K562 (cell line): ENCODE data around the gene POLDIP3. TPM values are rescaled to one million over a fixed set of nuclear protein-coding genes. Genes with fewer than 3 reads are reported as not detected.

Experiments
- ATAC-seq: fragments of 200-7000 bp; cut with Tn5 transposase; 3 replicates; pipeline ENCODE4 v1.9.1; 2020; ENCODE audit warnings: moderate library complexity
- BruUV-seq: library from RNA; stranded (reverse); fragments of 400-500 nt; replicated peaks from 2 replicates; lab custom pipeline; 2021; lab: Mats Ljungman, UMichigan
- CTCF ChIA-PET: fragments of 300-600 bp; formaldehyde crosslinking; extraction: SDS; loops from one replicate; lab custom pipeline; 2021; ENCODE audit warnings: low intra/inter-chr PET ratio; lab: Yijun Ruan, JAX
- POLR2A ChIA-PET: fragments of 300-600, 350-650 bp; sonication (Branson Sonifier 250); formaldehyde crosslinking; extraction: SDS; loops from one replicate; lab custom pipeline; 2021; ENCODE audit warnings: antibody characterized with exemption, inconsistent platforms; lab: Yijun Ruan, JAX
- DNase-seq, 4 experiments: peaks; one replicate each; pipeline versions ENCODE4 v3.0.0 to v3.0.0-alpha.2; 2011 to 2018; ENCODE audit warnings: low spot score in 3 of 4, mixed read lengths in 3 of 4; ENCODE audit errors: extremely low read depth in 1 of 4
- FAIRE-seq: peaks from 2 replicates; lab custom pipeline; 2011; peaks lifted over from hg19 to GRCh38; lab: Jason Lieb, UNC
- H2AFZ ChIP-seq: 2 replicates; pipeline ENCODE4 v1.6.0; 2011; ENCODE audit warnings: low read depth, low read length, control low read depth, inconsistent platforms
- H3K27ac ChIP-seq: fragments of 200-600 bp; 3 replicates; pipeline ENCODE4 v1.8.0; 2011; ENCODE audit warnings: low read depth, mild to moderate bottlenecking, control low read depth, inconsistent platforms, low read length, moderate library complexity, mixed read lengths; ENCODE audit errors: extremely low read depth
- H3K27me3 ChIP-seq, 2 experiments: fragments of 300-600 bp in 1 of 2; 2 replicates in 1 of 2; 3 replicates in 1 of 2; pipeline versions ENCODE4 v1.6.0 to v1.8.0; 2011; ENCODE audit warnings: inconsistent platforms in 2 of 2, low read length in 2 of 2, mild to moderate bottlenecking in 1 of 2, mixed read lengths in 1 of 2, moderate library complexity in 1 of 2; ENCODE audit not compliant: control insufficient read depth in 2 of 2, insufficient read depth in 2 of 2
- H3K36me3 ChIP-seq: fragments of 300-600 bp; 3 replicates; pipeline ENCODE4 v1.8.0; 2011; ENCODE audit warnings: mild to moderate bottlenecking, low read length, inconsistent platforms; ENCODE audit not compliant: control insufficient read depth, insufficient read depth
- H3K4me1 ChIP-seq, 2 experiments: fragments of 200-600 bp in 1 of 2; replicated peaks in 1 of 2; 2 replicates in 1 of 2; 3 replicates in 1 of 2; pipeline versions ENCODE4 v1.5.1 to v1.8.0; 2011; ENCODE audit warnings: inconsistent platforms in 2 of 2, low read length in 2 of 2, mild to moderate bottlenecking in 1 of 2, mixed read lengths in 1 of 2, moderate library complexity in 1 of 2; ENCODE audit not compliant: control insufficient read depth in 2 of 2, insufficient read depth in 2 of 2
- H3K4me2 ChIP-seq: 2 replicates; pipeline ENCODE4 v1.6.1; 2011; ENCODE audit warnings: low read length, control low read depth, inconsistent platforms, mixed read lengths; ENCODE audit not compliant: insufficient read depth
- H3K4me3 ChIP-seq: fragments of 200-600 bp; sonication (generic), shearing (Covaris generic); 2 replicates; pipeline ENCODE4 v1.5.1; 2016; ENCODE audit warnings: control low read depth, inconsistent platforms
- H3K79me2 ChIP-seq: fragments of 200-600 bp; 3 replicates; pipeline ENCODE4 v1.8.0; 2011; ENCODE audit warnings: low read length, inconsistent platforms; ENCODE audit not compliant: control insufficient read depth, insufficient read depth
- H3K9ac ChIP-seq, 2 experiments: 2 replicates each; pipeline versions ENCODE4 v1.6.0 to v1.6.1; 2011; ENCODE audit warnings: low read depth in 2 of 2, low read length in 2 of 2, control low read depth in 1 of 2, inconsistent platforms in 1 of 2, mild to moderate bottlenecking in 1 of 2, mixed read lengths in 1 of 2; ENCODE audit not compliant: insufficient read depth in 1 of 2
- H3K9me1 ChIP-seq: one replicate; pipeline ENCODE4 v1.6.0; 2011; ENCODE audit warnings: inconsistent platforms, mild to moderate bottlenecking, low read length, moderate library complexity; ENCODE audit not compliant: control insufficient read depth, insufficient read depth
- H3K9me3 ChIP-seq: replicated peaks from 2 replicates; pipeline ENCODE4 v1.5.1; 2011; ENCODE audit warnings: low read depth, low read length, inconsistent platforms; ENCODE audit not compliant: control insufficient read depth, insufficient read depth
- H4K20me1 ChIP-seq: replicated peaks from 2 replicates; pipeline ENCODE4 v1.6.1; 2011; ENCODE audit warnings: low read length, inconsistent platforms, mixed read lengths; ENCODE audit not compliant: control insufficient read depth, insufficient read depth
- CCAR2 ChIP-seq: fragments of 200-400 bp; formaldehyde crosslinking; IDR thresholded peaks from 2 replicates; pipeline ENCODE4 v1.6.1; 2017; ENCODE audit warnings: mild to moderate bottlenecking, low read depth, low read length
- DPF2 ChIP-seq: fragments of 450-650 bp; IDR thresholded peaks from 2 replicates; pipeline ENCODE4 v1.6.1; 2016
- HNRNPLL ChIP-seq: fragments of 200-400 bp; formaldehyde crosslinking; IDR thresholded peaks from 2 replicates; pipeline ENCODE4 v1.6.1; 2017; ENCODE audit warnings: low read length, low read depth, mild to moderate bottlenecking; ENCODE audit not compliant: poor library complexity, severe bottlenecking
- LEF1 ChIP-seq: fragments of 450-650 bp; IDR thresholded peaks from 2 replicates; pipeline ENCODE4 v1.6.1; 2016; ENCODE audit warnings: mild to moderate bottlenecking
- MAFG ChIP-seq: fragments of 450-650 bp; conservative IDR thresholded peaks from 2 replicates; pipeline ENCODE4 v1.6.1; 2016; ENCODE audit warnings: missing genetic modification characterization, missing compliant biosample characterization
- RBM14 ChIP-seq: fragments of 200-400 bp; formaldehyde crosslinking; IDR thresholded peaks from 2 replicates; pipeline ENCODE4 v1.6.1; 2018; ENCODE audit warnings: low read depth, mild to moderate bottlenecking, low read length, moderate library complexity, borderline replicate concordance; ENCODE audit not compliant: insufficient read depth
- SMARCE1 ChIP-seq: fragments of 450-650 bp; IDR thresholded peaks from 2 replicates; pipeline ENCODE4 v1.7.1; 2016; ENCODE audit warnings: mild to moderate bottlenecking
- STAT5A ChIP-seq: IDR thresholded peaks from 2 replicates; pipeline ENCODE4 v1.6.1; 2012; ENCODE audit warnings: low read length, inconsistent platforms, borderline replicate concordance
- SUPT5H ChIP-seq: fragments of 450-650 bp; IDR thresholded peaks from 2 replicates; pipeline ENCODE4 v1.6.1; 2016
- ZNF384 ChIP-seq: IDR thresholded peaks from 2 replicates; pipeline ENCODE4 v1.6.1; 2012; ENCODE audit warnings: low read depth, low read length, improper control_type of control experiment
- WGBS: fragments of 100-300 bp; shearing (Covaris generic); methylation state at CpG from one replicate; pipeline ENCODE4 v1.1.6; 2016; ENCODE audit warnings: low coverage, mixed read lengths; ENCODE audit not compliant: insufficient coverage; ENCODE audit errors: missing lambda C conversion rate; 5-methylcytosine and 5-hydroxymethylcytosine counted together
- in situ Hi-C: fragments of 300-500 bp; cut with MboI; formaldehyde crosslinking; loops from 4 replicates; pipeline ENCODE4 v1.15.0; 2018; ENCODE audit warnings: inconsistent platforms, mixed read lengths
- intact Hi-C: fragments of 100-400 bp; cut with micrococcal nuclease; formaldehyde crosslinking; loops from 2 replicates; pipeline ENCODE4 v1.14.2; 2022
- polyA plus RNA-seq, 8 experiments: library from polyadenylated mRNA; depleted of rRNA in 4 of 8; stranded (reverse) in 5 of 8; unstranded in 3 of 8; fragments of >200 nt; fragmentation: Nextera tagmentation in 2 of 8; fragmentation: Illumina TruSeq in 1 of 8; extraction: Ambion mirVana in 2 of 8; extraction: Trizol in 1 of 8; gene quantifications; 2 replicates each; pipeline versions ENCODE4 v1.2.1 to v1.2.3, GENCODE V29; 2011 to 2014; ENCODE audit warnings: inconsistent platforms in 1 of 8, missing spikeins in 1 of 8
- total RNA-seq, 7 experiments: library from RNA; depleted of rRNA in 6 of 7; stranded (reverse); fragments of >200 nt in 6 of 7; fragmentation: Illumina TruSeq in 2 of 7; extraction: Trizol in 2 of 7; gene quantifications; 2 replicates each; pipeline versions ENCODE4 v1.2.1 to v1.2.3, GENCODE V29; 2011 to 2021; ENCODE audit warnings: low replicate concordance in 1 of 7
- TF ChIP-seq, protein P1 (sequence below): sonication (generic); formaldehyde crosslinking; IDR thresholded peaks from 2 replicates; pipeline ENCODE4 v1.9.0; 2022; ENCODE audit warnings: mild to moderate bottlenecking, missing genetic modification reagents
- TF ChIP-seq, protein P2 (sequence below): IDR thresholded peaks from 3 replicates; pipeline ENCODE4 v1.6.1; 2011; ENCODE audit warnings: borderline replicate concordance, mild to moderate bottlenecking; ENCODE audit not compliant: insufficient read length, insufficient read depth
- TF ChIP-seq, protein P3 (sequence below): sonication (generic); formaldehyde crosslinking; IDR thresholded peaks from 2 replicates; pipeline ENCODE4 v1.8.0; 2022; ENCODE audit warnings: missing genetic modification reagents, mild to moderate bottlenecking, borderline replicate concordance

POLDIP3 gene
- total and polyA plus RNA-seq, 9 of the 15 experiments (the other 6 are each of a cell fraction or from before 2014, with no cell fraction given) = 14.3 to 53.0 (median 26.3) TPM

- ChIA-PET POLR2A (interaction anchor here (0.6 to 1.0 kb wide), 5 partner anchors 12 to 442 kb away, joined by 3 to 6 read pairs (median 3); partner anchors contain the start of gene POLDIP3), CTCF (no interaction called here)
- TF ChIP-seq ZNF384 (no peak), SMARCE1 (no peak), STAT5A (no peak), CCAR2 (no peak)
- TF ChIP-seq, protein P1, sequence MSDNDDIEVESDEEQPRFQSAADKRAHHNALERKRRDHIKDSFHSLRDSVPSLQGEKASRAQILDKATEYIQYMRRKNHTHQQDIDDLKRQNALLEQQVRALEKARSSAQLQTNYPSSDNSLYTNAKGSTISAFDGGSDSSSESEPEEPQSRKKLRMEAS (CRISPR knock-in tag) = no peak
- Histone ChIP-seq H2AFZ (no peak overlapping the region), H3K4me1 (no peaks in the 10 kb centered on the region), H3K4me2 (no peak overlapping the region), H3K9me1 (no peaks in the 10 kb centered on the region), H3K4me3 (no peak overlapping the region), H3K27ac (no peak overlapping the region), H3K27me3 (no peaks in the 10 kb centered on the region), H3K9ac (no peak overlapping the region; a peak in 1 of 4 replicates), H3K9me3 (no peaks in the 10 kb centered on the region), H3K36me3 (peaks cover 82% of the 10 kb centered on the region; the same call in 2 of the 3 replicates), H3K79me2 (no peaks in the 10 kb centered on the region), H4K20me1 (no peaks in the 10 kb centered on the region; the same call in 1 of the 2 replicates)
- WGBS = 93% methylated on average over 7 of the region's 12 CpGs
- FAIRE-seq (no peak), ATAC-seq (no peak), DNase-seq (no peak)
- no TSS peak for BruUV-seq
- intact Hi-C loops = no loop called here
- in situ Hi-C loops = no loop called here
Observed at GRCh38 chr22:42591987-42592386, 22.7 kb downstream of the POLDIP3 start.

DNA sequence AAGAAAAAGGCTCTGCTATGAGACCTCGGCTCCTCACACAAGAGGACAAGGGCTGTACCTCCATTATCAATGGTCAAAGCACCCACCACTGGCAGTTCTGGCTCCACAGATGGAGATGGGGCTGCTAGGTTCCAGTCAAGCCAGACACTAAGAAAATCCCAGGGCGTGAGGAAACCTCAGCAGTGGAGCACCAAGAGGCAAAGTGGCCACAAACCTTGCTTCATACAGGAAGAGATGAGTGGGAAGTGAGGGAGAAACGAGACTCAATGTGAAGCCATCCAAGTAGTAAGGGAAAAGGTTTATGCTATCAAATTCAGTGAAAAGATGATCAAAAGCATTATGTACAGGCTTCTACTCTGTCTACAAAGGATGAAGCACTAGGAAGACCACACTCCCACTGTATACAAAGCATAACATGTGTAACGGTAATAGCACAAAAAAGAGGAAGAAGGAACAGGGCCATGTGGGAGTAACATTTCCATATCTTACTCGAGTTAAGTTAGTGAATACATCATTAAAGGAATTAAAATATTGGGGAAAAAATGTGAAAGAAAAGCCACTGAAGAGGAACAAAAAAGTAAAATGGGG is 27.0 kb downstream of the POLDIP3 start:
- WGBS = 71% methylated on average over 5 of the region's 5 CpGs
- CTCF ChIA-PET = no interaction called here
- TF ChIP-seq, protein P2, sequence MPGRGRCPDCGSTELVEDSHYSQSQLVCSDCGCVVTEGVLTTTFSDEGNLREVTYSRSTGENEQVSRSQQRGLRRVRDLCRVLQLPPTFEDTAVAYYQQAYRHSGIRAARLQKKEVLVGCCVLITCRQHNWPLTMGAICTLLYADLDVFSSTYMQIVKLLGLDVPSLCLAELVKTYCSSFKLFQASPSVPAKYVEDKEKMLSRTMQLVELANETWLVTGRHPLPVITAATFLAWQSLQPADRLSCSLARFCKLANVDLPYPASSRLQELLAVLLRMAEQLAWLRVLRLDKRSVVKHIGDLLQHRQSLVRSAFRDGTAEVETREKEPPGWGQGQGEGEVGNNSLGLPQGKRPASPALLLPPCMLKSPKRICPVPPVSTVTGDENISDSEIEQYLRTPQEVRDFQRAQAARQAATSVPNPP = no peak
- TF ChIP-seq DPF2 (no peak), SUPT5H (no peak), RBM14 (no peak), LEF1 (no peak), MAFG (no peak), HNRNPLL (no peak)
- TF ChIP-seq, protein P3, sequence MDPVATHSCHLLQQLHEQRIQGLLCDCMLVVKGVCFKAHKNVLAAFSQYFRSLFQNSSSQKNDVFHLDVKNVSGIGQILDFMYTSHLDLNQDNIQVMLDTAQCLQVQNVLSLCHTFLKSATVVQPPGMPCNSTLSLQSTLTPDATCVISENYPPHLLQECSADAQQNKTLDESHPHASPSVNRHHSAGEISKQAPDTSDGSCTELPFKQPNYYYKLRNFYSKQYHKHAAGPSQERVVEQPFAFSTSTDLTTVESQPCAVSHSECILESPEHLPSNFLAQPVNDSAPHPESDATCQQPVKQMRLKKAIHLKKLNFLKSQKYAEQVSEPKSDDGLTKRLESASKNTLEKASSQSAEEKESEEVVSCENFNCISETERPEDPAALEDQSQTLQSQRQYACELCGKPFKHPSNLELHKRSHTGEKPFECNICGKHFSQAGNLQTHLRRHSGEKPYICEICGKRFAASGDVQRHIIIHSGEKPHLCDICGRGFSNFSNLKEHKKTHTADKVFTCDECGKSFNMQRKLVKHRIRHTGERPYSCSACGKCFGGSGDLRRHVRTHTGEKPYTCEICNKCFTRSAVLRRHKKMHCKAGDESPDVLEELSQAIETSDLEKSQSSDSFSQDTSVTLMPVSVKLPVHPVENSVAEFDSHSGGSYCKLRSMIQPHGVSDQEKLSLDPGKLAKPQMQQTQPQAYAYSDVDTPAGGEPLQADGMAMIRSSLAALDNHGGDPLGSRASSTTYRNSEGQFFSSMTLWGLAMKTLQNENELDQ (CRISPR knock-in tag) = no peak

More for the DNA sequence above, 27.0 kb downstream of the POLDIP3 start:
- H3K36me3 ChIP-seq = peaks cover 85% of the 10 kb centered on the region; the same call in 2 of the 3 replicates
- H4K20me1 ChIP-seq = no peaks in the 10 kb centered on the region; the same call in 1 of the 2 replicates
- ATAC-seq (no peak), FAIRE-seq (no peak), DNase-seq (no peak)
- H3K4me1 ChIP-seq = no peaks in the 10 kb centered on the region
- no peaks in the 10 kb centered on the region for H3K27me3 ChIP-seq
- H3K27ac ChIP-seq = no peak overlapping the region
- POLR2A ChIA-PET = no interaction called here
- H3K9me3 ChIP-seq = no peaks in the 10 kb centered on the region
- in situ Hi-C loops (no loop called here), intact Hi-C loops (no loop called here)
- no peak overlapping the region for H3K9ac ChIP-seq
- no peak overlapping the region for H2AFZ ChIP-seq
- H3K9me1 ChIP-seq = no peaks in the 10 kb centered on the region
- H3K4me2 ChIP-seq = no peak overlapping the region
- H3K4me3 ChIP-seq = no peak overlapping the region
- BruUV-seq = no TSS peak
- H3K79me2 ChIP-seq = no peaks in the 10 kb centered on the region
